Progenitor cell of endocrine pancreas (in vitro differentiated cells): ENCODE results near the gene BMPER. TPM values are rescaled to one million over a fixed set of nuclear protein-coding genes. Genes with fewer than 3 reads are reported as not detected.

Source experiments
- DNase-seq: peaks from one replicate; pipeline ENCODE4 v3.0.0; 2021; ENCODE audit warnings: low spot score; ENCODE audit not compliant: unreplicated experiment
- H3K27ac Mint-ChIP-seq: 2 replicates; pipeline ENCODE4 v1.8.0; 2021; ENCODE audit warnings: mild to moderate bottlenecking, moderate library complexity, mixed read lengths
- H3K27me3 Mint-ChIP-seq: 2 replicates; pipeline ENCODE4 v1.8.0; 2021; ENCODE audit warnings: mixed read lengths
- H3K36me3 Mint-ChIP-seq: 2 replicates; pipeline ENCODE4 v1.8.0; 2022; ENCODE audit warnings: mixed read lengths; ENCODE audit not compliant: insufficient read depth
- H3K4me1 Mint-ChIP-seq: 2 replicates; pipeline ENCODE4 v1.8.0; 2021; ENCODE audit warnings: low read depth, mixed read lengths
- H3K4me3 Mint-ChIP-seq: 2 replicates; pipeline ENCODE4 v1.8.0; 2021; ENCODE audit warnings: low read depth, mild to moderate bottlenecking, moderate library complexity, mixed read lengths
- H3K9me3 Mint-ChIP-seq: 2 replicates; pipeline ENCODE4 v1.8.0; 2021; ENCODE audit warnings: low read depth, mixed read lengths
- total RNA-seq: library from RNA; stranded (reverse); gene quantifications from 2 replicates; pipeline ENCODE4 v1.2.1, GENCODE V29; 2021
- TF ChIP-seq, protein P1 (sequence below): fragments of 200-600 bp; sonication (generic); IDR thresholded peaks from one replicate; pipeline ENCODE4 v1.5.0; 2021; ENCODE audit warnings: antibody characterized with exemption, mild to moderate bottlenecking; ENCODE audit not compliant: unreplicated experiment

Gene BMPER
- total RNA-seq, 1 donor from 2014 or later: 0.36 TPM

DNA sequence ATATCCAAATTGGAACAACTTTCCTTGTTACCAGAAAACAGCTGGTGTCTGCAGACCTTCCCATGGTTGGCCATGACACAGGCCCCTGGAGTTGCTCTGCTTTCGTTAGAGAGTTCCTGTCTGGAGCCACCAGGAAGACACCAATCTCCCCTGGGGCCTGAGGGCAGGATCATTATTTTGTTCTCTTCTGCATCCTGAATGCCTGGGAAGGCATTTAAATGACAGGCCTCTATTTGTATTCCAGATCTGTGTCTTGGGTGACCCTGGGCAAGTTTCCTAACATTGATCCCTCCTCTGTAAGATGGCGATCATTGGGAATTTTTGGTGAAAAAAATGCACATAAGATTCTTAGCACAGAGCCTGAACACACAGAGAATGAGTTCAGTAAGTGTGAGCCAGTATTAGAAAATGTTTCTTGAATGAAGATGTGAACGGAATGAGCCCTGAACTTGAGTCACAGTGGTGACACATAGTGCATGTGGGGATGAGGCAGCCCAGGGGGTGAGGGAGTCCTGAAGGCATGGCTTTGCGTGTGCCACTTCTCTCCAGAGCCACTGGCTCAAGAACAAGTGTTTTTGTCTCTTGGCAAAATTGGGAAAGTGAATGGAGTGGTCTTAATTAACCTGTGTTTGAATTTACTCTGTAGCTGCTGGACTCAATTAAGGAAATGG is 28.4 kb downstream of the BMPER start:
- Mint-ChIP-seq H3K4me3 (no peak overlapping the region), H3K4me1 (no peaks in the 10 kb centered on the region), H3K27me3 (peaks cover 51% of the 10 kb centered on the region), H3K36me3 (no peaks in the 10 kb centered on the region), H3K27ac (no peak overlapping the region), H3K9me3 (no peaks in the 10 kb centered on the region)
- no peak for DNase-seq
- TF ChIP-seq, protein P1, sequence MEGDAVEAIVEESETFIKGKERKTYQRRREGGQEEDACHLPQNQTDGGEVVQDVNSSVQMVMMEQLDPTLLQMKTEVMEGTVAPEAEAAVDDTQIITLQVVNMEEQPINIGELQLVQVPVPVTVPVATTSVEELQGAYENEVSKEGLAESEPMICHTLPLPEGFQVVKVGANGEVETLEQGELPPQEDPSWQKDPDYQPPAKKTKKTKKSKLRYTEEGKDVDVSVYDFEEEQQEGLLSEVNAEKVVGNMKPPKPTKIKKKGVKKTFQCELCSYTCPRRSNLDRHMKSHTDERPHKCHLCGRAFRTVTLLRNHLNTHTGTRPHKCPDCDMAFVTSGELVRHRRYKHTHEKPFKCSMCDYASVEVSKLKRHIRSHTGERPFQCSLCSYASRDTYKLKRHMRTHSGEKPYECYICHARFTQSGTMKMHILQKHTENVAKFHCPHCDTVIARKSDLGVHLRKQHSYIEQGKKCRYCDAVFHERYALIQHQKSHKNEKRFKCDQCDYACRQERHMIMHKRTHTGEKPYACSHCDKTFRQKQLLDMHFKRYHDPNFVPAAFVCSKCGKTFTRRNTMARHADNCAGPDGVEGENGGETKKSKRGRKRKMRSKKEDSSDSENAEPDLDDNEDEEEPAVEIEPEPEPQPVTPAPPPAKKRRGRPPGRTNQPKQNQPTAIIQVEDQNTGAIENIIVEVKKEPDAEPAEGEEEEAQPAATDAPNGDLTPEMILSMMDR: no peak

DNA sequence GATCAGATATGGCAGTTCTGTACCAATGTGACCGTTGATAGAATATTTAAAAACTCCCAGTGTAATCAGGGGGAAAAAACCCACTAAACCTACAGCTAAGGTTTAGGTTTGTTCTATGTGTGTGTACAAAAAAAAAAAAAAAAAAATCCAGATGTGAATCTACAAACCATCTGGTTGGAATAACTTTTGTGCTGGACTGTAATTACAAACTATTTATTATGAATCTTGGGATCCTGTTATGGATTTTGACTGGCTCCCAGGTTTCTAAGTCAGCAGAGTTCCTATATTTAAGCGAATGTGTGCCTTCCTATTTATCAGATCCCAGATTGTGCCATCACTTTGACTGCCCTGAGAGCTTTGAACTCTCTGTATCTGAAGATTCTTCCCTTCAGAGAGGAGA is 29.1 kb downstream of the BMPER start:
- DNase-seq: no peak
- Mint-ChIP-seq H3K4me1 (no peaks in the 10 kb centered on the region), H3K27ac (no peak overlapping the region), H3K36me3 (no peaks in the 10 kb centered on the region), H3K9me3 (no peaks in the 10 kb centered on the region), H3K27me3 (peaks cover 51% of the 10 kb centered on the region), H3K4me3 (no peak overlapping the region)
- TF ChIP-seq, protein P1: no peak

DNA sequence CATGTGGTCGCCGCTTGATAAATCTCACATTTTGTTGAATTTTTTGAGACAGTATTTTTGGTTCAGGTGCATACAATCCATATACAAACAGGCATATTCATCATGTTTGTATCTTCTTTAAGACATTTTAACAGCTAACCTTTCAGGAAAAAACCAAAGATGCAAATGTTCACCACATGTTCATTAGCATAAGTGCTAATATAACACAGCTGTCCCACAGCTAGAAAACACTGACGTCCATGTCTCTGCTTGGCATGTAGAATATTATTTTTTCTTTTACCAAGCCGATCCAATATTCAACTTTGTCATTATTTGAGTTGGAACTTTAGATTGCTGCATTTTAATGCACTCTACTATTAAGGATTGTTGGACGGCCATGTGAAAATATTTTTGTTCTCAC is 31.2 kb downstream of the BMPER start:
- TF ChIP-seq, protein P1: no peak
- Mint-ChIP-seq H3K27me3 (peaks cover 50% of the 10 kb centered on the region), H3K4me1 (no peaks in the 10 kb centered on the region), H3K36me3 (no peaks in the 10 kb centered on the region), H3K9me3 (no peaks in the 10 kb centered on the region), H3K4me3 (no peak overlapping the region), H3K27ac (no peak overlapping the region)
- DNase-seq: no peak

DNA sequence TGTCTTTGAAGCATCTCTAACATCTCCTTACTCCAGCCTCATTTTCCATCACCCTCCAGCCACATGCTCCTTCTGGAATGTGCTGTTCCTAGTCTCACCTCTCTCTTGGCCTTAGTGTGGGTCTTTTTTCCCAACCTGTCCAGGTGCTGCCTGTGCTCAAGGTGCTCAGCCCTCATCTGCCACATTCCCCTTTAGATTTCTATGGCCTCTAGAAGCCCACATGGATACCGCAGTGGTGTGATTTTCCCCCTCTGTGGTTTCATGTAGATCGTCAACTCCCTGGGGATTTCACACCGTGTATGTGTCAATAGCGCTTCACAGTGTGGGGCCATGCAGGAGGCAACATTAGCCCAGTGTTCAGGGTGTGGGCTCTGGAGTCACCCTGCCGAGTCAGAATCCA is 32.5 kb downstream of the BMPER start:
- DNase-seq: no peak
- H3K36me3 Mint-ChIP-seq: no peaks in the 10 kb centered on the region
- H3K4me3 Mint-ChIP-seq: no peak overlapping the region
- TF ChIP-seq, protein P1: no peak
- H3K9me3 Mint-ChIP-seq: no peaks in the 10 kb centered on the region
- H3K27ac Mint-ChIP-seq: no peak overlapping the region
- peaks cover 42% of the 10 kb centered on the region for H3K27me3 Mint-ChIP-seq
- no peaks in the 10 kb centered on the region for H3K4me1 Mint-ChIP-seq

DNA sequence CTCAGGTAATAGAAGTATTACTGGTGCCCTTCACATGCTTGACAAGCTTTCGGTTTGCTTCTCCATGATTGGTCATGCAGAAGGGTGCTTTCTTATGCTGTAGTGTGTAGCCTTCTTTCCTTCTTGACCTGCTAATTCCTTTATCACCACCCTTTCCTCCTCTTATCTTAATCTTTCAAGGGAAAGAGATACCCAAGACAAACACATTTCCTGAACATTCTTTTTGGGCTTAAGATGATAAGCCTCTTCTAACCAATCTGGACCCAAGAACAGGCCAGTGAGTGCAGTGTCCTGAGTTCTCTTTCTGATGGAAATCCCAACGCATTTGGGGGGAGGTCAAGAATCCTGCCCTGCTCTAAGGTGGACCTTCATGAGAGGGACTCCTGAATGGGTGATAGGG is 33.8 kb downstream of the BMPER start:
- Mint-ChIP-seq H3K4me3 (no peak overlapping the region), H3K27me3 (peaks cover 33% of the 10 kb centered on the region), H3K4me1 (no peaks in the 10 kb centered on the region), H3K27ac (no peak overlapping the region), H3K36me3 (no peaks in the 10 kb centered on the region), H3K9me3 (no peaks in the 10 kb centered on the region)
- TF ChIP-seq, protein P1: no peak
- DNase-seq: no peak
